PC-9 (cell line): ENCODE data around the gene CCL27. TPM values are rescaled to one million over a fixed set of nuclear protein-coding genes. Genes with fewer than 3 reads are reported as not detected.
"Not testable (repeated sequence)": the region's sequence is repeated elsewhere in the genome, so short reads cannot be mapped to it uniquely, and the experiment has no call there.

Source experiments
- BruUV-seq: library from RNA; stranded (reverse); fragments of 400-500 nt; replicated peaks from 2 replicates; lab custom pipeline; 2021; lab: Mats Ljungman, UMichigan
- CTCF ChIA-PET: fragments of 300-600 bp; sonication (Branson Sonifier 250); formaldehyde crosslinking; loops from one replicate; lab custom pipeline; 2022; ENCODE audit warnings: antibody characterized with exemption; lab: Charles Lee
- POLR2A ChIA-PET: fragments of 300-600 bp; sonication (Branson Sonifier 250); formaldehyde crosslinking; loops from one replicate; lab custom pipeline; 2022; ENCODE audit warnings: antibody characterized with exemption; ENCODE audit not compliant: unreplicated experiment; lab: Charles Lee
- DNase-seq, 2 experiments: peaks; one replicate each; pipeline versions ENCODE4 v3.0.0 to v3.0.0-alpha.2; 2015 to 2022; ENCODE audit warnings: mixed read lengths in 1 of 2
- H2AFZ ChIP-seq: fragments of 200-600 bp; sonication (generic); 2 replicates; pipeline ENCODE4 v1.8.1; 2017; ENCODE audit warnings: antibody characterized with exemption
- H3F3A ChIP-seq: fragments of 200-600 bp; sonication (generic); 2 replicates; pipeline ENCODE4 v1.8.1; 2017; ENCODE audit warnings: antibody characterized with exemption, mild to moderate bottlenecking, low read depth; ENCODE audit not compliant: insufficient read depth
- H3K27ac ChIP-seq: fragments of 200-600 bp; sonication (generic); 2 replicates; pipeline ENCODE4 v1.6.1; 2016; ENCODE audit warnings: mixed run types
- H3K27me3 ChIP-seq: fragments of 200-600 bp; sonication (generic); 2 replicates; pipeline ENCODE4 v1.6.1; 2016; ENCODE audit warnings: low read depth, mixed run types; ENCODE audit not compliant: insufficient read depth
- H3K36me3 ChIP-seq: fragments of 200-600 bp; sonication (generic); 2 replicates; pipeline ENCODE4 v1.6.1; 2016; ENCODE audit warnings: low read depth, mixed run types
- H3K4me1 ChIP-seq: fragments of 200-600 bp; sonication (generic); replicated peaks from 2 replicates; pipeline ENCODE4 v1.6.1; 2016; ENCODE audit warnings: mixed run types; ENCODE audit not compliant: insufficient read depth
- H3K4me2 ChIP-seq: fragments of 200-600 bp; sonication (generic); 2 replicates; pipeline ENCODE4 v1.6.1; 2017; ENCODE audit warnings: mixed run types
- H3K4me3 ChIP-seq: fragments of 200-600 bp; sonication (generic); 2 replicates; pipeline ENCODE4 v1.6.1; 2016; ENCODE audit warnings: mixed run types
- H3K79me2 ChIP-seq: fragments of 200-600 bp; sonication (generic); 2 replicates; pipeline ENCODE4 v1.6.1; 2017; ENCODE audit warnings: low read depth, mixed run types
- H3K9me2 ChIP-seq: fragments of 200-600 bp; sonication (generic); 2 replicates; pipeline ENCODE4 v1.8.1; 2017; ENCODE audit warnings: mild to moderate bottlenecking; ENCODE audit not compliant: insufficient read depth
- H3K9me3 ChIP-seq: fragments of 200-600 bp; sonication (generic); 2 replicates; pipeline ENCODE4 v1.8.1; 2016; ENCODE audit warnings: low read depth; ENCODE audit not compliant: insufficient read depth
- H4K20me1 ChIP-seq: fragments of 200-600 bp; sonication (generic); 2 replicates; pipeline ENCODE4 v1.8.1; 2017; ENCODE audit not compliant: insufficient read depth
- EZH2 ChIP-seq: fragments of 200-600 bp; sonication (generic); IDR thresholded peaks from 2 replicates; pipeline ENCODE4 v1.8.0; 2017; ENCODE audit warnings: antibody characterized with exemption, low read depth
- intact Hi-C: fragments of 100-400 bp; cut with micrococcal nuclease; formaldehyde crosslinking; loops from one replicate; pipeline ENCODE4 v1.10.0; 2022; ENCODE audit not compliant: unreplicated experiment
- total RNA-seq: library from RNA; stranded (reverse); gene quantifications from 2 replicates; pipeline ENCODE4 v1.2.3, GENCODE V29; 2021
- TF ChIP-seq, protein P1 (sequence below): fragments of 200-600 bp; sonication (generic); conservative IDR thresholded peaks from 2 replicates; pipeline ENCODE4 v1.6.1; 2017; ENCODE audit warnings: mixed run types, antibody characterized with exemption, mild to moderate bottlenecking, moderate library complexity

CCL27 gene
- total RNA-seq, 1 experiment from 2014 or later = 0.44 TPM

DNA sequence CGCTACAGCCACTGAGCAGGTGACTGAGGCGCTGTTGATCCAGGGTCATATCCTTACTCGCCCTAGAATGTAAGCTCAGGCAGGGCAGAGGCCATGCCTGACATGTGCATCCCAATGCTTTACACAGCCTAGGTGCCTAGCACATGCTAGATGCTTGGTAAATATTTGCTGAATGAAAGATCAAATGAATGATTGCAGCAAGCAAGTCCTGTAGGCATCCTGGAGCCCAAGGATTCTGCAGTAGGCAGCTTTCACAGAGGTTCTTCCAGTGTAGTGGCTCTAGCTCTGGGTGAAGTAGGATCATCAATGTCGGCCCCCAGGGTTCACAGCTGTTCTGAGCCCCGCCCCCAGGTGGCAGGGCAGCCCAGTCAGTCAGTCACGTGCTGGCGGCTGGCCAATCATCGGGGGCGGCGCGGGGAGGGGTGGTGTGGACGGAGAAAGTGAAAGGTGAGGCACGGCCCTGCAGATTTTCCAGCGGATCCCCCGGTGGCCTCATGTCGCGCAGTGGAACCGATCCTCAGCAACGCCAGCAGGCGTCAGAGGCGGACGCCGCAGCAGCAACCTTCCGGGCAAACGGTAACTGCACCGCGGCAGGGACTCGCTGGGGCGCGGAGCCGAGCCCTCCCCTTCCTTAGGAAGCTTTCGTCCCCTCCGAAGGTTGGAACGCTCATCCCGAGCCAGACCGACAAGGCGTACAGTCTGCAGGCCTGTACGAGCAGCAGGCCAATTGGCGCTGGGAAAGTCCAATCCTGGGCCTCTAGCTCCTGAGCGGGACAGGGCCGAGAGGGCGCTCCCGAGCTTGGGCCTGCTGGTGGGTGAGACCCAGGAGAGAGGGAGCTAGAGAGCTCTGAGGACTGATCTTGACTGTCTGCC is 16.0 kb downstream of the CCL27 start, which contains the start of gene GALT:
TSS of gene GALT (plus strand) at position 465 of the 873 bp plus-strand sequence. CDS start at position 495, 30 bp downstream.
- TF ChIP-seq, protein P1, sequence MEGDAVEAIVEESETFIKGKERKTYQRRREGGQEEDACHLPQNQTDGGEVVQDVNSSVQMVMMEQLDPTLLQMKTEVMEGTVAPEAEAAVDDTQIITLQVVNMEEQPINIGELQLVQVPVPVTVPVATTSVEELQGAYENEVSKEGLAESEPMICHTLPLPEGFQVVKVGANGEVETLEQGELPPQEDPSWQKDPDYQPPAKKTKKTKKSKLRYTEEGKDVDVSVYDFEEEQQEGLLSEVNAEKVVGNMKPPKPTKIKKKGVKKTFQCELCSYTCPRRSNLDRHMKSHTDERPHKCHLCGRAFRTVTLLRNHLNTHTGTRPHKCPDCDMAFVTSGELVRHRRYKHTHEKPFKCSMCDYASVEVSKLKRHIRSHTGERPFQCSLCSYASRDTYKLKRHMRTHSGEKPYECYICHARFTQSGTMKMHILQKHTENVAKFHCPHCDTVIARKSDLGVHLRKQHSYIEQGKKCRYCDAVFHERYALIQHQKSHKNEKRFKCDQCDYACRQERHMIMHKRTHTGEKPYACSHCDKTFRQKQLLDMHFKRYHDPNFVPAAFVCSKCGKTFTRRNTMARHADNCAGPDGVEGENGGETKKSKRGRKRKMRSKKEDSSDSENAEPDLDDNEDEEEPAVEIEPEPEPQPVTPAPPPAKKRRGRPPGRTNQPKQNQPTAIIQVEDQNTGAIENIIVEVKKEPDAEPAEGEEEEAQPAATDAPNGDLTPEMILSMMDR = peak; percentile 34; the same call in 1 of the 2 replicates
- no peak for TF ChIP-seq EZH2
- POLR2A ChIA-PET = no interaction called here

DNA sequence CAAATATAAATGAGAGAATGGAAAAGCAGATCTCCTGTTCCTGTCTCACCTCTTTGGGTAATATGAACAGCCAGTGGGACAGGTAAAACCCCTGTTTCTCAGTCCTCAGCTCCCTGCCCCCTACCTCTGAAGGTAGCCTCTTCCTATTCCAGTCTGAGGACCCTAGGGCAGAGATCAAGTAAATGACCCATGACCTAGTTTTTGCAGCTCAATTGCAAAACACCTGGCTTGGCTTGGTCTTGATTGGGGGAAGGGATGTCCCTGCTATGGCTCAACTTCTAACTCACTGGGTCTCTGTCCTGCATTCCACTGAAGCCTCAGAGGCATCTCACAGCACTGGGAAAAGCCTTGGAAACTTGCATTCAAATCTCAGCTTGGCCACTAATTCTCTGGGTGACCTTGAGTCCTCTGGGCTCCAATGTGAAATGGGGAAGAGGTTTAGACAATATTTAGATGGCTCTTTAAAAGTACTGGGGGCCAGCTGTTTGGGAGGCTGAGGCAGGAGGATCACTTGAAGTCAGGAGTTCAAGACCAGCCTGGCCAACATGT is 17.6 kb downstream of the CCL27 start:
- no peak for DNase-seq
- no peak for TF ChIP-seq EZH2
- TF ChIP-seq, protein P1 = no peak
- Histone ChIP-seq H3K4me1 (peaks cover 25% of the 10 kb centered on the region), H3K9me3 (no peaks in the 10 kb centered on the region), H3K27ac (no peak overlapping the region), H3K36me3 (no peaks in the 10 kb centered on the region), H2AFZ (no peak overlapping the region), H3K9me2 (no peaks in the 10 kb centered on the region), H3F3A (peaks cover 8% of the 10 kb centered on the region; the same call in 1 of the 2 replicates), H3K4me3 (no peak overlapping the region), H3K4me2 (no peak overlapping the region), H3K79me2 (peaks cover 10% of the 10 kb centered on the region; the same call in 1 of the 2 replicates), H4K20me1 (no peaks in the 10 kb centered on the region; the same call in 1 of the 2 replicates), H3K27me3 (no peaks in the 10 kb centered on the region)
- ChIA-PET CTCF (interaction anchor here (0.6 to 0.7 kb wide), 2 partner anchors 18 to 1070 kb away, joined by 3 read pairs; partner anchors contain the start of gene CCL27), POLR2A (no interaction called here)
- BruUV-seq = no TSS peak
- intact Hi-C loops = no loop called here

More for the DNA sequence above, 16.0 kb downstream of the CCL27 start, which contains the start of gene GALT:
- Histone ChIP-seq H3K9me2 (no peaks in the 10 kb centered on the region), H2AFZ (peak within 1 kb of the TSS; percentile 92), H3K4me1 (peaks cover 20% of the 10 kb centered on the region), H3F3A (peaks cover 9% of the 10 kb centered on the region; the same call in 1 of the 2 replicates), H3K27ac (no peak within 1 kb of the TSS), H3K4me3 (peak within 1 kb of the TSS; percentile 71), H4K20me1 (no peaks in the 10 kb centered on the region; the same call in 1 of the 2 replicates), H3K36me3 (no peaks in the 10 kb centered on the region), H3K9me3 (no peaks in the 10 kb centered on the region), H3K4me2 (peak within 1 kb of the TSS; percentile 88), H3K27me3 (no peaks in the 10 kb centered on the region), H3K79me2 (peaks cover 10% of the 10 kb centered on the region; the same call in 1 of the 2 replicates)
- DNase-seq = peak; percentile 67 to 91
- CTCF ChIA-PET = interaction anchor here (0.5 to 1.2 kb wide), 3 partner anchors 10 to 383 kb away, joined by 3 to 6 read pairs (median 3); no protein-coding TSS in a partner anchor
- intact Hi-C loops = loop anchor here (2.0 kb wide), 1 partner anchor 18 kb away; no protein-coding TSS in a partner anchor
- no TSS peak for BruUV-seq

DNA sequence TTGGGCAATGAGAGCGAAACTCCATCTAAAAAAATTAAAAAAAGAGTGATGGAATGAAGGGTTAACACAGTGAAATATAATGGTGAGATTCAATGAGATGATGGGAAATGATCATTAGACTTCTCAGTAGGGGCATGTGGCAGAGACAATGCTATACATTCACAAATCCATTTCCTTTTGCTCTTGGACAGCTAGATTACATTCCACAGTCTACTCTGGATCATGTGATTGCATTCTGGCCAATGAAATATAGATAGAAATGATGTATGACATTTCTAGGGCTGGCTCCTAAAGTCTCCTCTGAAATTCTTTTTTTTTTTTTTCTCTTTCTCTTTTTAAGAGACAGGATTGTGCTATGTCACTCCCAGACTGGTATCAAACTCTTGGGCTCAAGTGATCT is 19.8 kb downstream of the CCL27 start:
- Histone ChIP-seq H3K27me3 (no peaks in the 10 kb centered on the region), H3K36me3 (no peaks in the 10 kb centered on the region), H3K27ac (no peak overlapping the region), H2AFZ (no peak overlapping the region), H3K9me2 (no peaks in the 10 kb centered on the region), H4K20me1 (no peaks in the 10 kb centered on the region; the same call in 1 of the 2 replicates), H3K9me3 (no peaks in the 10 kb centered on the region), H3K4me2 (no peak overlapping the region), H3K4me1 (peaks cover 26% of the 10 kb centered on the region), H3K4me3 (no peak overlapping the region), H3K79me2 (0 out of 2 replicates have a peak, but pooled peaks cover 4% of the 10 kb centered on the region), H3F3A (peaks cover 13% of the 10 kb centered on the region; the same call in 1 of the 2 replicates)
- TF ChIP-seq EZH2 = no peak
- TF ChIP-seq, protein P1 = no peak
- BruUV-seq = no TSS peak
- DNase-seq = no peak
- intact Hi-C loops = no loop called here
- ChIA-PET CTCF (no interaction called here), POLR2A (no interaction called here)

DNA sequence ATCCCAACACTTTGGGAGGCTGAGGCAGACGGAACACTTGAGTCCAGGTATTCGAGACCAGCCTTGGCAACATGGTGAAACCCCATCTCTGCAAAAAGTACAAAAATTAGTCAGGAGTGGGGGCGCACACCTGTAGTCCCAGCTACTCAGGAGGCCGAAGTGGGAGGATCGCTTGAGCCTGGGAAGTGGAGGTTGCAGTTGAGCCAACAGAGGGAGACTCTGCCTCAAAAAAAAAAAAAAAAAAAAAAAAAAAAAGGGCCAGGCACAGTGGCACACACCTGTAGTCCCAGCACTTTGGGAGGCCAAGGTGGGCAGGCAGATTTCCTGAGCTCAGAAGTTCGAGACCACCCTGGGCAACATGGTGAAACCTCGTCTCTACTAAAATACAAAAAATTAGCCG is 23.1 kb downstream of the CCL27 start:
- H3K9me2 ChIP-seq, H4K20me1 ChIP-seq, H3K27me3 ChIP-seq, H3K9me3 ChIP-seq, intact Hi-C loops, POLR2A ChIA-PET, H2AFZ ChIP-seq, H3K4me3 ChIP-seq, DNase-seq, H3K27ac ChIP-seq, H3K36me3 ChIP-seq, H3K4me2 ChIP-seq, BruUV-seq, H3F3A ChIP-seq: not testable (repeated sequence)
- H3K4me1 ChIP-seq = peaks cover 14% of the 10 kb centered on the region
- H3K79me2 ChIP-seq = peaks cover 18% of the 10 kb centered on the region
- CTCF ChIA-PET = interaction anchor here (0.6 kb wide), 1 partner anchor 115 kb away, joined by 16 read pairs; no protein-coding TSS in a partner anchor
